Spinal cord (tissue), 10 donors: Measurements from ENCODE around the gene ZFHX3. TPM values are rescaled to one million over a fixed set of nuclear protein-coding genes. Genes with fewer than 3 reads are reported as not detected.

ENCODE experiments used
- DNase-seq, 6 donors: peaks; one replicate each; pipeline versions ENCODE4 v3.0.0 to v3.0.0-alpha.2; 2013 to 2015; ENCODE audit warnings: low spot score in 6 of 6, low read depth in 4 of 6
- H3K27ac ChIP-seq: one replicate; pipeline ENCODE4 v1.5.1; 2013; ENCODE audit warnings: low read depth, low read length, control low read depth
- H3K27me3 ChIP-seq: one replicate; pipeline ENCODE4 v1.6.1; 2013; ENCODE audit warnings: low read length; ENCODE audit not compliant: control insufficient read depth, insufficient read depth
- H3K36me3 ChIP-seq: one replicate; pipeline ENCODE4 v1.6.1; 2013; ENCODE audit warnings: low read length; ENCODE audit not compliant: control insufficient read depth, insufficient read depth
- H3K4me1 ChIP-seq: one replicate; pipeline ENCODE4 v1.6.1; 2013; ENCODE audit warnings: low read length; ENCODE audit not compliant: control insufficient read depth, insufficient read depth
- H3K4me3 ChIP-seq: one replicate; pipeline ENCODE4 v1.5.1; 2013; ENCODE audit warnings: low read depth, low read length, control low read depth
- H3K9me3 ChIP-seq: one replicate; pipeline ENCODE4 v1.6.1; 2013; ENCODE audit warnings: low read length; ENCODE audit not compliant: control insufficient read depth, insufficient read depth
- WGBS: methylation state at CpG from one replicate; pipeline ENCODE4 v1.1.5; 2013; ENCODE audit warnings: missing lambda C conversion rate; ENCODE audit not compliant: insufficient coverage; 5-methylcytosine and 5-hydroxymethylcytosine counted together
- polyA plus RNA-seq, 2 donors: library from polyadenylated mRNA; unstranded; fragments of 120-200 nt; gene quantifications; one replicate each; pipeline ENCODE4 v1.2.1, GENCODE V29; 2013; ENCODE audit not compliant: insufficient read length in 2 of 2
- total RNA-seq, 2 donors: library from RNA; depleted of rRNA in 1 of 2; stranded (reverse); fragments of 120-200 nt in 1 of 2; fragments of >200 nt in 1 of 2; gene quantifications; one replicate each; pipeline versions ENCODE4 v1.2.3 to v1.2.4, GENCODE V29; 2013 to 2014
- donor health status: healthy.

The ZFHX3 gene
- total and polyA plus RNA-seq, 4 donors: 10.7 to 16.6 (median 13.1) TPM

- Histone ChIP-seq H3K9me3 (no peaks in the 10 kb centered on the region), H3K27ac (no peak overlapping the region), H3K27me3 (no peaks in the 10 kb centered on the region), H3K4me3 (no peak overlapping the region), H3K36me3 (peaks cover 2% of the 10 kb centered on the region), H3K4me1 (peaks cover 32% of the 10 kb centered on the region)
- 61% methylated on average over 9 of the region's 19 CpGs for WGBS
- no peak for DNase-seq
These were observed 29.0 kb downstream of the ZFHX3 start for GRCh38 chr16:73018821-73019456.

GRCh38 chr16:73017321-73017720 is 30.6 kb downstream of the ZFHX3 start:
- Histone ChIP-seq H3K36me3 (no peaks in the 10 kb centered on the region), H3K4me3 (no peak overlapping the region), H3K27ac (no peak overlapping the region), H3K4me1 (peaks cover 24% of the 10 kb centered on the region), H3K27me3 (peaks cover 4% of the 10 kb centered on the region), H3K9me3 (no peaks in the 10 kb centered on the region)
- no peak for DNase-seq
- 80% methylated on average over 5 of the region's 5 CpGs for WGBS

- no peaks in the 10 kb centered on the region for H3K9me3 ChIP-seq
- H3K27me3 ChIP-seq: peaks cover 4% of the 10 kb centered on the region
- no peak overlapping the region for H3K4me3 ChIP-seq
- H3K36me3 ChIP-seq: no peaks in the 10 kb centered on the region
- peaks cover 18% of the 10 kb centered on the region for H3K4me1 ChIP-seq
- DNase-seq: no peak
- WGBS: 60% methylated on average over 2 of the region's 2 CpGs
- H3K27ac ChIP-seq: no peak overlapping the region
These were observed 31.5 kb downstream of the ZFHX3 start for GRCh38 chr16:73016488-73016830.

GRCh38 chr16:73015612-73016487 is 32.1 kb downstream of the ZFHX3 start:
- no peak for DNase-seq
- 90% methylated on average over 15 of the region's 18 CpGs for WGBS
- Histone ChIP-seq H3K27ac (no peak overlapping the region), H3K9me3 (no peaks in the 10 kb centered on the region), H3K4me1 (peaks cover 18% of the 10 kb centered on the region), H3K27me3 (peaks cover 4% of the 10 kb centered on the region), H3K4me3 (no peak overlapping the region), H3K36me3 (no peaks in the 10 kb centered on the region)

- peaks cover 4% of the 10 kb centered on the region for H3K27me3 ChIP-seq
- H3K27ac ChIP-seq: no peak overlapping the region
- no peak overlapping the region for H3K4me3 ChIP-seq
- no peaks in the 10 kb centered on the region for H3K36me3 ChIP-seq
- H3K4me1 ChIP-seq: peaks cover 23% of the 10 kb centered on the region
- no peaks in the 10 kb centered on the region for H3K9me3 ChIP-seq
- DNase-seq: no peak
- 95% methylated on average over 2 of the region's 3 CpGs for WGBS
These were observed 33.2 kb downstream of the ZFHX3 start for GRCh38 chr16:73014768-73015167.

- 87% methylated on average over 4 of the region's 5 CpGs for WGBS
- DNase-seq: no peak
- Histone ChIP-seq H3K9me3 (no peaks in the 10 kb centered on the region), H3K4me1 (peaks cover 15% of the 10 kb centered on the region), H3K27ac (no peak overlapping the region), H3K27me3 (peaks cover 4% of the 10 kb centered on the region), H3K36me3 (no peaks in the 10 kb centered on the region), H3K4me3 (no peak overlapping the region)
These were observed 34.0 kb downstream of the ZFHX3 start for GRCh38 chr16:73013974-73014373.

GRCh38 chr16:73012341-73012740 is 35.6 kb downstream of the ZFHX3 start:
- no CpG with 5 or more reads among the region's 5 CpGs for WGBS
- peaks cover 4% of the 10 kb centered on the region for H3K27me3 ChIP-seq
- no peak for DNase-seq

GRCh38 chr16:73011926-73012325 is 36.0 kb downstream of the ZFHX3 start:
- Histone ChIP-seq H3K36me3 (no peaks in the 10 kb centered on the region), H3K27me3 (peaks cover 4% of the 10 kb centered on the region), H3K4me3 (no peak overlapping the region), H3K9me3 (no peaks in the 10 kb centered on the region), H3K27ac (no peak overlapping the region), H3K4me1 (peaks cover 7% of the 10 kb centered on the region)
- WGBS: 73% methylated on average over 3 of the region's 4 CpGs
- DNase-seq: no peak

More at GRCh38 chr16:73012341-73012740, 35.6 kb downstream of the ZFHX3 start:
- no peak overlapping the region for H3K27ac ChIP-seq
- peaks cover 8% of the 10 kb centered on the region for H3K4me1 ChIP-seq
- H3K36me3 ChIP-seq: no peaks in the 10 kb centered on the region
- no peak overlapping the region for H3K4me3 ChIP-seq
- H3K9me3 ChIP-seq: no peaks in the 10 kb centered on the region

GRCh38 chr16:73010150-73010676 is 37.7 kb downstream of the ZFHX3 start:
- WGBS: 56% methylated on average over 7 of the region's 12 CpGs
- H3K4me3 ChIP-seq: no peak overlapping the region
- H3K4me1 ChIP-seq: peaks cover 7% of the 10 kb centered on the region
- no peak for DNase-seq
- H3K36me3 ChIP-seq: no peaks in the 10 kb centered on the region
- H3K27ac ChIP-seq: no peak overlapping the region
- H3K9me3 ChIP-seq: no peaks in the 10 kb centered on the region
- peaks cover 6% of the 10 kb centered on the region for H3K27me3 ChIP-seq
